Spleen (tissue), 11 donors: ENCODE results near the gene SPEF2. TPM values are rescaled to one million over a fixed set of nuclear protein-coding genes. Genes with fewer than 3 reads are reported as not detected.

Source experiments
- DNase-seq: peaks from one replicate; pipeline ENCODE4 v3.0.0-alpha.2; 2020
- H3K27ac ChIP-seq, 8 donors: fragments of 200-600 bp; sonication (generic) in 7 of 8; 1 replicate in 4 of 8; 2 replicates in 4 of 8; pipeline versions ENCODE4 v1.5.0 to v1.8.0; 2016 to 2021; ENCODE audit warnings: inconsistent platforms in 4 of 8, mild to moderate bottlenecking in 4 of 8, moderate library complexity in 1 of 8
- H3K27me3 ChIP-seq, 7 donors: fragments of 200-600 bp; sonication (generic) in 6 of 7; replicated peaks in 1 of 7; 1 replicate in 4 of 7; 2 replicates in 3 of 7; pipeline versions ENCODE4 v1.5.0 to v1.8.0; 2016 to 2021; ENCODE audit warnings: inconsistent platforms in 3 of 7, mild to moderate bottlenecking in 1 of 7
- H3K36me3 ChIP-seq, 6 donors: fragments of 200-600 bp; sonication (generic) in 5 of 6; 1 replicate in 4 of 6; 2 replicates in 2 of 6; pipeline versions ENCODE4 v1.5.0 to v1.8.0; 2016 to 2021; ENCODE audit warnings: inconsistent platforms in 2 of 6
- H3K4me1 ChIP-seq, 6 donors: fragments of 200-600 bp; sonication (generic) in 5 of 6; 1 replicate in 3 of 6; 2 replicates in 3 of 6; pipeline versions ENCODE4 v1.5.0 to v1.8.0; 2016 to 2021; ENCODE audit warnings: inconsistent platforms in 3 of 6
- H3K4me3 ChIP-seq, 8 donors: fragments of 200-600 bp; sonication (generic) in 7 of 8; 1 replicate in 4 of 8; 2 replicates in 4 of 8; pipeline versions ENCODE4 v1.5.0 to v1.8.0; 2016 to 2021; ENCODE audit warnings: inconsistent platforms in 4 of 8, mild to moderate bottlenecking in 4 of 8, moderate library complexity in 2 of 8
- H3K9me3 ChIP-seq, 8 donors: fragments of 200-600 bp; sonication (generic) in 7 of 8; 1 replicate in 4 of 8; 2 replicates in 4 of 8; pipeline versions ENCODE4 v1.5.0 to v1.8.0; 2016 to 2021; ENCODE audit warnings: inconsistent platforms in 4 of 8
- CTCF ChIP-seq, 11 experiments: fragments of 200-600 bp in 7 of 11; fragments of 450-650 bp in 4 of 11; sonication (generic) in 4 of 11; IDR thresholded peaks in 8 of 11; conservative IDR thresholded peaks in 3 of 11; 1 replicate in 7 of 11; 2 replicates in 4 of 11; pipeline versions ENCODE4 v1.4.0 to v1.8.0; 2016 to 2021; ENCODE audit warnings: antibody characterized with exemption in 11 of 11, inconsistent platforms in 4 of 11, mild to moderate bottlenecking in 1 of 11
- POLR2A ChIP-seq, 3 donors: fragments of 450-650 bp; IDR thresholded peaks; one replicate each; pipeline ENCODE4 v1.5.1; 2017; ENCODE audit warnings: antibody characterized with exemption in 3 of 3, mild to moderate bottlenecking in 1 of 3
- POLR2AphosphoS5 ChIP-seq, 3 donors: sonication (generic); formaldehyde crosslinking; IDR thresholded peaks; one replicate each; pipeline ENCODE4 v1.5.1; 2017; ENCODE audit warnings: antibody characterized with exemption in 3 of 3
- WGBS, 5 donors: extraction: QIAGEN DNeasy Blood & Tissue Kit in 3 of 5; methylation state at CpG; one replicate each; pipeline versions ENCODE4 v1.1.5 to v1.1.7; 2013 to 2018; 5-methylcytosine and 5-hydroxymethylcytosine counted together
- intact Hi-C: fragments of 100-400 bp; cut with DNase I; formaldehyde crosslinking; loops from one replicate; pipeline ENCODE4 v1.15.0; 2023; ENCODE audit warnings: low total_unique reads
- polyA plus RNA-seq, 3 donors: library from polyadenylated mRNA; stranded (reverse); fragments of 200-250 nt; gene quantifications; one replicate each; pipeline ENCODE4 v1.2.1, GENCODE V29; 2013
- small RNA-seq, 4 donors: library from RNA; depleted of rRNA; stranded (forward); fragments of <200 nt; gene quantifications; one replicate each; pipeline ENCODE3, GENCODE V24; 2016
- total RNA-seq, 7 donors: library from RNA; depleted of rRNA in 3 of 7; stranded (reverse); fragments of >200 nt in 3 of 7; fragmentation: NEBNext Ultra II Directional in 4 of 7; extraction: Animal tissue kit (Norgen Biotek cat#: 25700) in 4 of 7; gene quantifications; one replicate each; pipeline versions ENCODE4 v1.1.0 to v1.2.1, GENCODE V29; 2016 to 2021
- donor health status: healthy with polysubstance abuse.
- donor health status: DM: no; HTN: no; CAD: no; lungs with moderate emphysema.
- donor health status: DM: no; HTN: no; CAD: no.
- donor health status: Bipolar disorder and iron deficiency.
- donor health status: healthy.
- donor health status: DM: no; HTN: no; CAD: no.
- donor health status: DM: yes; HTN: yes; CAD: no.

SPEF2 gene
- total and polyA plus RNA-seq, 10 donors: 1.7 to 22.6 (median 8.5) TPM

- H3K4me3 ChIP-seq: peak overlapping the region in 4 of 8 donors; percentile 22 to 66 (median 40)
- TF ChIP-seq CTCF (IDR thresholded peaks at IDR 0.05 in 8 of 11, conservative IDR thresholded peaks at IDR 0.05 in 3 of 11) (no peak), POLR2A (IDR thresholded peaks at IDR 0.05) (no peak), POLR2AphosphoS5 (IDR thresholded peaks at IDR 0.05) (no peak)
- H3K27ac ChIP-seq: peak overlapping the region in 2 of 8 donors; percentile 81 to 90
- H3K9me3 ChIP-seq: peaks cover 0 to 4% (median 0%) of the 10 kb centered on the region in 8 donors
- H3K4me1 ChIP-seq: no peaks in the 10 kb centered on the region
- intact Hi-C loops: no loop called here
- WGBS, 5 donors: 47 to 66% (median 54%) methylated on average over 3 of the region's 3 CpGs
- H3K27me3 ChIP-seq: no peaks in the 10 kb centered on the region
- DNase-seq: no peak
- peaks cover 0 to 31% (median 0%) of the 10 kb centered on the region in 6 donors for H3K36me3 ChIP-seq
Measured at GRCh38 chr5:35863159-35863558, 245.5 kb downstream of the SPEF2 start.

Small RNA genes within 50 kb of the gene (small RNA-seq; reads per million reads assigned to genes)
- 0 reads per million in 4 donors for gene RNU7-130P

Other genes with a start within 250 kb of the SPEF2 start
- 100 to 1,000 TPM in 4 of 7 donors, 10 to 100 TPM in 3; 82.3 to 280 (median 130) TPM for gene IL7R, start 239.0 kb downstream of the SPEF2 start, total RNA-seq
- 10 to 100 TPM; 13.5 to 21.8 (median 16.3) TPM for gene IL7R, start 239.0 kb downstream of the SPEF2 start, polyA plus RNA-seq